OCI-LY1 (cell line): ENCODE results near the gene PPIE.
"Not testable (repeated sequence)": the region's sequence is repeated elsewhere in the genome, so short reads cannot be mapped to it uniquely, and the experiment has no call there.

Experiments
- H2AFZ ChIP-seq: fragments of 200-600 bp; sonication (generic), shearing (Covaris generic); 2 replicates; pipeline ENCODE4 v1.6.0; 2014; ENCODE audit warnings: antibody characterized with exemption, mild to moderate bottlenecking, low read length
- H3F3A ChIP-seq: fragments of 200-600 bp; sonication (generic), shearing (Covaris generic); 2 replicates; pipeline ENCODE4 v1.6.0; 2014; ENCODE audit warnings: mild to moderate bottlenecking, antibody characterized with exemption, low read length, moderate library complexity; ENCODE audit not compliant: insufficient read depth
- H3K27ac ChIP-seq: fragments of 200-600 bp; sonication (generic); 2 replicates; pipeline ENCODE4 v1.5.1; 2014; ENCODE audit warnings: low read length, mixed run types, mild to moderate bottlenecking, low read depth; ENCODE audit not compliant: poor library complexity, severe bottlenecking
- H3K27me3 ChIP-seq: fragments of 200-600 bp; sonication (generic); 2 replicates; pipeline ENCODE4 v1.6.0; 2014; ENCODE audit warnings: antibody characterized with exemption, mild to moderate bottlenecking, low read length, moderate library complexity; ENCODE audit not compliant: insufficient read depth
- H3K36me3 ChIP-seq: fragments of 200-600 bp; sonication (generic); 2 replicates; pipeline ENCODE4 v1.6.1; 2014; ENCODE audit warnings: mild to moderate bottlenecking, antibody characterized with exemption, low read length, moderate library complexity, mixed read lengths; ENCODE audit not compliant: insufficient read depth
- H3K4me1 ChIP-seq: fragments of 200-600 bp; sonication (generic); 2 replicates; pipeline ENCODE4 v1.5.1; 2014; ENCODE audit warnings: mild to moderate bottlenecking, low read length, moderate library complexity; ENCODE audit not compliant: insufficient read depth, severe bottlenecking
- H3K4me2 ChIP-seq: fragments of 200-600 bp; sonication (generic), shearing (Covaris generic); 2 replicates; pipeline ENCODE4 v1.6.1; 2014; ENCODE audit warnings: low read length
- H3K4me3 ChIP-seq: fragments of 200-600 bp; sonication (generic); 2 replicates; pipeline ENCODE4 v1.5.1; 2014; ENCODE audit warnings: low read length, low read depth, mild to moderate bottlenecking, mixed read lengths; ENCODE audit not compliant: poor library complexity, severe bottlenecking
- H3K79me2 ChIP-seq: fragments of 200-600 bp; shearing (Covaris generic); 2 replicates; pipeline ENCODE4 v1.6.1; 2016; ENCODE audit warnings: mixed run types, low read length, mixed read lengths; ENCODE audit not compliant: insufficient read depth
- H3K9ac ChIP-seq: fragments of 200-600 bp; sonication (generic), shearing (Covaris generic); 2 replicates; pipeline ENCODE4 v1.6.1; 2014; ENCODE audit warnings: mild to moderate bottlenecking, low read length, mixed read lengths
- H3K9me2 ChIP-seq: fragments of 200-600 bp; sonication (generic), shearing (Covaris generic); 2 replicates; pipeline ENCODE4 v1.6.1; 2014; ENCODE audit warnings: low read depth, mild to moderate bottlenecking, low read length, mixed read lengths
- H3K9me3 ChIP-seq: fragments of 200-600 bp; shearing (Covaris generic); 2 replicates; pipeline ENCODE4 v1.6.1; 2014; ENCODE audit warnings: low read length, mixed read lengths
- H4K20me1 ChIP-seq: fragments of 200-600 bp; sonication (generic), shearing (Covaris generic); 2 replicates; pipeline ENCODE4 v1.6.0; 2016; ENCODE audit warnings: mild to moderate bottlenecking, low read length; ENCODE audit not compliant: insufficient read depth
- EZH2 ChIP-seq: fragments of 200-600 bp; sonication (generic), shearing (Covaris generic); IDR thresholded peaks from 2 replicates; pipeline ENCODE4 v1.8.0; 2017; ENCODE audit warnings: borderline replicate concordance, mixed run types, mild to moderate bottlenecking, antibody characterized with exemption, low read length, moderate library complexity, mixed read lengths
- TF ChIP-seq, protein P1 (sequence below): fragments of 200-600 bp; sonication (generic), shearing (Covaris generic); IDR thresholded peaks from 2 replicates; pipeline ENCODE4 v1.5.1; 2017; ENCODE audit warnings: mild to moderate bottlenecking, antibody characterized with exemption, low read length, moderate library complexity, mixed read lengths

The PPIE gene

DNA sequence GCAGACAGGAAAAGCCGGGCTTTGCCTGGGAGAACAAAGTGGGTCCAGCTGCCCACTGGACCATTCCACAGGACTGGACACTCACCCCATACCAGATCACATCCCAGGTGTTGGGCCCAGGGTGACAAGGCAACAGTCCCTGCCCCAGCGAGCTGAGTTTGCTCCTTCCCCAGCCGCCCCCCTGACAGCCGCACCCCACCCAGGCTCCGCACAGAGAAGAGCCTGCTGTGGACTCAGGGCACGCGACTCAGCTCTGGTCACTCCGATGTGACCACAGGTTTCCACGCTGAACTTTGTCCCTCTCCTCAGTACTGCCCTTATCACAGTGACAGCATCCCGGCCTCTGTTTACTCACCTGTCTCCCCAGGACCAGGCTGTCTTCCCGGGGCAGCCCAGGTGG lies 48.8 kb downstream of the PPIE start:
- no peaks in the 10 kb centered on the region for H3K36me3 ChIP-seq
- no peak overlapping the region for H3K4me2 ChIP-seq
- no peak overlapping the region for H3K27ac ChIP-seq
- H3K9me2 ChIP-seq = no peaks in the 10 kb centered on the region
- TF ChIP-seq, protein P1, sequence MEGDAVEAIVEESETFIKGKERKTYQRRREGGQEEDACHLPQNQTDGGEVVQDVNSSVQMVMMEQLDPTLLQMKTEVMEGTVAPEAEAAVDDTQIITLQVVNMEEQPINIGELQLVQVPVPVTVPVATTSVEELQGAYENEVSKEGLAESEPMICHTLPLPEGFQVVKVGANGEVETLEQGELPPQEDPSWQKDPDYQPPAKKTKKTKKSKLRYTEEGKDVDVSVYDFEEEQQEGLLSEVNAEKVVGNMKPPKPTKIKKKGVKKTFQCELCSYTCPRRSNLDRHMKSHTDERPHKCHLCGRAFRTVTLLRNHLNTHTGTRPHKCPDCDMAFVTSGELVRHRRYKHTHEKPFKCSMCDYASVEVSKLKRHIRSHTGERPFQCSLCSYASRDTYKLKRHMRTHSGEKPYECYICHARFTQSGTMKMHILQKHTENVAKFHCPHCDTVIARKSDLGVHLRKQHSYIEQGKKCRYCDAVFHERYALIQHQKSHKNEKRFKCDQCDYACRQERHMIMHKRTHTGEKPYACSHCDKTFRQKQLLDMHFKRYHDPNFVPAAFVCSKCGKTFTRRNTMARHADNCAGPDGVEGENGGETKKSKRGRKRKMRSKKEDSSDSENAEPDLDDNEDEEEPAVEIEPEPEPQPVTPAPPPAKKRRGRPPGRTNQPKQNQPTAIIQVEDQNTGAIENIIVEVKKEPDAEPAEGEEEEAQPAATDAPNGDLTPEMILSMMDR = no peak
- no peak for TF ChIP-seq EZH2
- no peaks in the 10 kb centered on the region for H3K27me3 ChIP-seq
- H3K79me2 ChIP-seq = no peaks in the 10 kb centered on the region
- no peaks in the 10 kb centered on the region for H3K9me3 ChIP-seq
- no peak overlapping the region for H3K9ac ChIP-seq
- H4K20me1 ChIP-seq = no peaks in the 10 kb centered on the region
- no peak overlapping the region for H2AFZ ChIP-seq
- no peaks in the 10 kb centered on the region for H3F3A ChIP-seq
- no peak overlapping the region for H3K4me3 ChIP-seq
- H3K4me1 ChIP-seq = peaks cover 13% of the 10 kb centered on the region

DNA sequence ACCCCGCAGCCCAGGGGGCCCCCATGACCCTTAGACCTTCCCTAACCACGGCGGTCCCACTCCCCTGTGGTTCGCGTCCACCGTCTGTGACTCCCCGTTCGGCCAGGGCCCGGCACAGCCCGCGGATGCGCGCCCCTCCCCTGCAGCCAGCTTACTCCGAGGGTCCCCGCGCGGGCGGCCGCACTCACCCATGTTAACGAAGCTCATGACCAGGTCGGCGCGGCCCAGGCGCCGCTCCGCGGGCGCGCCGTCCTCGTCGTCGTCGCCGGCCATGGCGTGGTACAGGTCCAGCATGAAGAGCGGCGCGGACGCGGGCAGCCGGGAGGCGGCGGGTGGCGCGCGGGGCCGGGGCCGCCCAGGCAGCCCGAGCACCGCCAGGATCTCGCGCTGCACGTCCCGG lies 49.3 kb downstream of the PPIE start:
- not testable (repeated sequence) for H3K4me2 ChIP-seq, H3K4me3 ChIP-seq, H3K27me3 ChIP-seq, H3K9me2 ChIP-seq, H3F3A ChIP-seq, H3K36me3 ChIP-seq, H3K27ac ChIP-seq, H4K20me1 ChIP-seq, H3K79me2 ChIP-seq, H3K9ac ChIP-seq, H2AFZ ChIP-seq, H3K9me3 ChIP-seq
- H3K4me1 ChIP-seq = peaks cover 13% of the 10 kb centered on the region

DNA sequence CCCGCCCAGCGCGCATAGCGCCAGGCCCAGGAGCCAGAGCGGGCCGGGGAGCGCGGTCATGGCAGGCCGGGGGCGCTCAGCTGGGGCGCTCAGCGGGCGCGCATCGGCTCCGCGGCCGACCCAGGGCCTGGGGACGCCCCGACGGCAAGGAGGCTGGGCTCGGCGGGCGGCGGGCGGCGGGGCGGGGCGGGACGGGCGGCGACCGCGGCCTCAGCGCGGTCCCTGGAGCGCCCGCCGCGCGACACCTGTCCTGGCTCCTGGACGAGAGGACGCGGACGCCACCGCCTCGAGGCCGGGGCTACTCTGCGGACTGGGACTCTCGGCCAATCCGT lies 49.7 kb downstream of the PPIE start:
- H2AFZ ChIP-seq = no peak overlapping the region
- H3K27ac ChIP-seq = no peak overlapping the region
- peak overlapping the region; percentile 62 for H3K4me3 ChIP-seq
- H3K9me2 ChIP-seq = no peaks in the 10 kb centered on the region
- no peaks in the 10 kb centered on the region for H4K20me1 ChIP-seq
- H3F3A ChIP-seq = no peaks in the 10 kb centered on the region
- peaks cover 13% of the 10 kb centered on the region for H3K4me1 ChIP-seq
- H3K9me3 ChIP-seq = no peaks in the 10 kb centered on the region
- H3K4me2 ChIP-seq = peak overlapping the region; percentile 68
- no peaks in the 10 kb centered on the region for H3K36me3 ChIP-seq
- H3K9ac ChIP-seq = no peak overlapping the region; the same call in 1 of the 2 replicates
- TF ChIP-seq, protein P1 = no peak
- no peak for TF ChIP-seq EZH2
- H3K79me2 ChIP-seq = no peaks in the 10 kb centered on the region
- no peaks in the 10 kb centered on the region for H3K27me3 ChIP-seq

DNA sequence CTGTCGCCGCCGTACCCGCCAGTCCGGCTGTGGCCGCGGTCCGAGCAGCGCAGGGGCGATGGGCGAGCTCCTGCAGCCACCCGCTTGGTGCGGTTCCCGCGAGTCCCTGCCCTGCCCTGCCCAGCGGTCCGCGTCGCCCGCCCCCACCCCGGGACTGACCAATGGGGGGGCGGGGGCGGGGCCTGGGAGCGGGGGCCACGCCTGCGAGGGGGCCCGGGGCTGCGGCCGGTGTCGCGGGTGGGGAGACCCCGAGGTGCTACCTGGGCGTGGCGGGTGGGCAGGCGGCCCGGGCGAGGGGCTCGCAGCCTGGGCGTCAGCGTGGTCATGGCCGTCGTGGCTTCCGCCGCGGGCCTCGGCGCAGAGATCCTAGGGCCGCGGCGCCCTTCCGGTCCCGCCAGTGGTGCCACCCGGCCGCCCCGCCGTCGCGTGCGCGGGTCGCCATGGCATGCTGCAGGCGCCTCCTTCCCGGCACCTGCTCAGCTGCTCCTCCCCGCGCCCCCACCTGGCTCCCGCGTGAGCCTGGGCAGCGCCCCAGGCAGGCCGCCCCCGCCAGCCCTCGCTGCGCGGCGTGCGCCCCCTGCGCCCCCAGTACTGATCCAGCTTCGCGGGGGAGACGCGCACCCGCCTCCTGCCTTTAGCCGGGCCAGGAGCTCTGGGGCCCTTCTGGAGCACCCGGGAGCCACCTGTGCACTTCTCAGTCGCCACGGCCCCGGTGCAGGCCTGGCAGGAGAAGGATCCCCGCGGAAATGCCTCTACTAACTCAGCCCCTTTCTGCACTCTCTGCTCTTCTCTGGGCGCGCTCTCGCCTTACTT lies 50.3 kb downstream of the PPIE start, which contains the start of gene BMP8B:
TSS of gene BMP8B (minus strand) at position 108 of the 813 bp plus-strand sequence. CDS start 380 bp downstream, outside the sequence.
- H3K9me3 ChIP-seq = no peaks in the 10 kb centered on the region
- H3K9ac ChIP-seq = peak within 1 kb of the TSS; percentile 59
- H3K36me3 ChIP-seq = no peaks in the 10 kb centered on the region
- H3K4me2 ChIP-seq = peak within 1 kb of the TSS; percentile 68
- H3K27me3 ChIP-seq = no peaks in the 10 kb centered on the region
- H3K4me3 ChIP-seq = peak within 1 kb of the TSS; percentile 62
- H4K20me1 ChIP-seq = no peaks in the 10 kb centered on the region
- H3K4me1 ChIP-seq = peaks cover 13% of the 10 kb centered on the region
- no peaks in the 10 kb centered on the region for H3K9me2 ChIP-seq
- no peaks in the 10 kb centered on the region for H3F3A ChIP-seq
- H3K79me2 ChIP-seq = no peaks in the 10 kb centered on the region
- TF ChIP-seq EZH2 = no peak
- TF ChIP-seq, protein P1 = 0 out of 2 replicates have a peak, but pooled peaks have one; percentile 6
- no peak within 1 kb of the TSS for H3K27ac ChIP-seq
- H2AFZ ChIP-seq = peak within 1 kb of the TSS; percentile 4; the same call in 1 of the 2 replicates
